ENCODE results near the gene KIF1B. TPM values are rescaled to one million over a fixed set of nuclear protein-coding genes. Genes with fewer than 3 reads are reported as not detected.
"Not testable (repeated sequence)": the region's sequence is repeated elsewhere in the genome, so short reads cannot be mapped to it uniquely, and the experiment has no call there.

The KIF1B gene
- total RNA-seq, 6 experiments from 2014 or later, result 21.7 to 29.4 (median 23.2) TPM

DNA sequence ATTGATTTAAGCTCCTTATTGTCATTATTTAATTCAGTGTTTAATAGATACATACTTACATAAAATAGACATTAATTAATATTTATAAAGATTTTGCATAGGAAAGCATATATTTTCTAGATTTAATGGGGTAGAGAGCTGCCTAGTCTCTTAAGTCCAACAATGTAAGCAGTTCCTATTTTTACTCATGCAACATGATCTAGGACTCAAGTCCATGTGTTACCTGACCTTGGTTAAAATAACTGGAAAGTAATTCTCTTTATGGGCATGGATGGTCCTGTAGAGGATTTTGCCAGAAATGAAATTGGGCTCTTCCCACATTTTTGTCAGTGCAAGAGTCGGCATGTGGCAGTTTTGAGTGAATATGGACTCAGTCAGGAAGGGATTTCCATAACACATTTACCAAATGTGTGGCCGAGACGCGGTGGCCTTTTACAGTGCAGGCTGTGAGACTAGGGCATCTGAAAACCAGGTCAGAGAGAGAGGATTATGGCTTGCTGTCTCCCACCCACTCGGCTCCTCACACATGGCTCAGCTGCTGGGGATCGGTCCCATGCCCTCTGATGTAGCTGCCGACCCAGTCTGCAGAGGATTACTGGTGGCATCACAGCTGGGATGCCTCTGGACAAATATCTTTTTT lies 6.2 kb upstream of the KIF1B start:
- Histone ChIP-seq H3K27ac (no peak overlapping the region), H3K4me3 (no peak overlapping the region), H3K9me3 (no peaks in the 10 kb centered on the region), H3K36me3 (no peaks in the 10 kb centered on the region), H3K27me3 (no peaks in the 10 kb centered on the region), H3K4me1 (no peaks in the 10 kb centered on the region)
- DNase-seq (peak in 1 of 3 donors; percentile 28), ATAC-seq (no peak)
- intact Hi-C loops (cut with DNase I), result loop anchor here (10.0 kb wide), 1 partner anchor 131 kb away; no protein-coding TSS in a partner anchor
- WGBS (ENCODE audit: insufficient coverage, low coverage, low lambda C conversion rate, missing lambda C conversion rate), result 60% methylated on average over 2 of the region's 7 CpGs
- TF ChIP-seq, protein P1, sequence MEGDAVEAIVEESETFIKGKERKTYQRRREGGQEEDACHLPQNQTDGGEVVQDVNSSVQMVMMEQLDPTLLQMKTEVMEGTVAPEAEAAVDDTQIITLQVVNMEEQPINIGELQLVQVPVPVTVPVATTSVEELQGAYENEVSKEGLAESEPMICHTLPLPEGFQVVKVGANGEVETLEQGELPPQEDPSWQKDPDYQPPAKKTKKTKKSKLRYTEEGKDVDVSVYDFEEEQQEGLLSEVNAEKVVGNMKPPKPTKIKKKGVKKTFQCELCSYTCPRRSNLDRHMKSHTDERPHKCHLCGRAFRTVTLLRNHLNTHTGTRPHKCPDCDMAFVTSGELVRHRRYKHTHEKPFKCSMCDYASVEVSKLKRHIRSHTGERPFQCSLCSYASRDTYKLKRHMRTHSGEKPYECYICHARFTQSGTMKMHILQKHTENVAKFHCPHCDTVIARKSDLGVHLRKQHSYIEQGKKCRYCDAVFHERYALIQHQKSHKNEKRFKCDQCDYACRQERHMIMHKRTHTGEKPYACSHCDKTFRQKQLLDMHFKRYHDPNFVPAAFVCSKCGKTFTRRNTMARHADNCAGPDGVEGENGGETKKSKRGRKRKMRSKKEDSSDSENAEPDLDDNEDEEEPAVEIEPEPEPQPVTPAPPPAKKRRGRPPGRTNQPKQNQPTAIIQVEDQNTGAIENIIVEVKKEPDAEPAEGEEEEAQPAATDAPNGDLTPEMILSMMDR (IDR thresholded peaks at IDR 0.05), result no peak
- no peak for TF ChIP-seq POLR2A (IDR thresholded peaks at IDR 0.05)

DNA sequence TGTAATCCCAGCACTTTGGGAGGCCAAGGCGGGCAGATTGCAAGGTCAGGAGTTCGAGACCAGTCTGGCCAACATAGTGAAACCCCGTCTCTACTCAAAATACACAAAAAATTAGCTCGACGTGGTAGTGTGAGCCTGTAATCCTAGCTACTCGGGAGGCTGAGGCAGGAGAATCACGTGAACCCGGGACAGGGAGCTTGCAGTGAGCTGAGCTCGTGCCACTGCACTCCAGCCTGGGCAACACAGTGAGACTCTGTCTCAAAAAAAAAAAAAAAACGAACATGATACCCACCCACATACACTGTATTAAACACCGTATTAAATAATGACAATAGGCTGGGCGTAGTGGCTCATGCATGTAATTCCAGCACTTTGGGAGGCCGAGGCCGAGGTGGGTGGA lies 5.2 kb upstream of the KIF1B start:
- intact Hi-C loops (cut with DNase I), result loop anchor here (10.0 kb wide), 1 partner anchor 130 kb away; no protein-coding TSS in a partner anchor
- H3K4me3 ChIP-seq, H3K36me3 ChIP-seq, ATAC-seq, H3K27ac ChIP-seq, H3K9me3 ChIP-seq, H3K4me1 ChIP-seq, H3K27me3 ChIP-seq: not testable (repeated sequence)
- peak in 1 of 3 donors; percentile 16 for DNase-seq
- WGBS (ENCODE audit: insufficient coverage, low coverage, low lambda C conversion rate, missing lambda C conversion rate), result 83% methylated on average over 10 of the region's 14 CpGs

- Histone ChIP-seq H3K4me1 (peaks cover 0 to 11% (median 4%) of the 10 kb centered on the region in 4 donors), H3K4me3 (no peak overlapping the region), H3K27me3 (no peaks in the 10 kb centered on the region), H3K27ac (no peak overlapping the region), H3K36me3 (no peaks in the 10 kb centered on the region), H3K9me3 (no peaks in the 10 kb centered on the region)
- TF ChIP-seq, protein P1 (IDR thresholded peaks at IDR 0.05), result no peak
- TF ChIP-seq POLR2A (IDR thresholded peaks at IDR 0.05), result no peak
- ATAC-seq, result no peak
- WGBS (ENCODE audit: insufficient coverage, low coverage, low lambda C conversion rate, missing lambda C conversion rate), result 94% methylated on average over 3 of the region's 3 CpGs
- intact Hi-C loops (cut with DNase I), result loop anchor here (10.0 kb wide), 1 partner anchor 127 kb away; no protein-coding TSS in a partner anchor
- no peak for DNase-seq
Measured at GRCh38 chr1:10207810-10208209, 2.6 kb upstream of the KIF1B start.

DNA sequence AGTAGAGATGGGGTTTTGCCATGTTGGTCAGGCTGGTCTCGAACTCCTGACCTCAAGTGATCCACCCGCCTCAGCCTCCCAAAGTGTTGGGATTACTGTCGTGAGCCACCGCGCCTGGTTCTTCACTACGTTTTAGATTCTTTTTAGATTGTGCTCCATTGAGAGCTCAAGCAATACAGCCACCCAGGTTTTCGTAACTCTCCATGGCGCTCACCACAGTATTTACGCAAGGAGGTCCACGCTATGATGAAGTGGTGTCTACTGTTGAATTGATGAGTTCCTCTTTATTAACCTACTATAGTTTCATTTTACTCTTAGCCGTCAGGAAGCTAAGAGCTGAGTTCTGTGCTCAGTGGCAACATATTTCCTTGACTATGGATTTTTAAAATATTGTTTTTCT lies 1.8 kb upstream of the KIF1B start:
- Histone ChIP-seq H3K27ac (no peak overlapping the region), H3K4me1 (peaks cover 0 to 18% (median 7%) of the 10 kb centered on the region in 4 donors), H3K27me3 (no peaks in the 10 kb centered on the region), H3K36me3 (no peaks in the 10 kb centered on the region), H3K4me3 (no peak overlapping the region), H3K9me3 (no peaks in the 10 kb centered on the region)
- DNase-seq (peak in 1 of 3 donors; percentile 46), ATAC-seq (no peak)
- TF ChIP-seq, protein P1 (IDR thresholded peaks at IDR 0.05), result no peak
- no peak for TF ChIP-seq POLR2A (IDR thresholded peaks at IDR 0.05)
- intact Hi-C loops (cut with DNase I), result loop anchor here (10.0 kb wide), 1 partner anchor 126 kb away; no protein-coding TSS in a partner anchor
- 75% methylated on average over 11 of the region's 11 CpGs for WGBS (ENCODE audit: insufficient coverage, low coverage, low lambda C conversion rate, missing lambda C conversion rate)

- WGBS (ENCODE audit: insufficient coverage, low coverage, low lambda C conversion rate, missing lambda C conversion rate), result 4% methylated on average over 8 of the region's 8 CpGs
- Histone ChIP-seq H3K36me3 (no peaks in the 10 kb centered on the region), H3K4me1 (peaks cover 0 to 18% (median 8%) of the 10 kb centered on the region in 4 donors), H3K27ac (peak overlapping the region; percentile 90 to 96 (median 95)), H3K4me3 (peak overlapping the region; percentile 63 to 89 (median 88)), H3K9me3 (no peaks in the 10 kb centered on the region), H3K27me3 (no peaks in the 10 kb centered on the region)
- intact Hi-C loops (cut with DNase I), result loop anchor here (10.0 kb wide), 1 partner anchor 125 kb away; no protein-coding TSS in a partner anchor
- no peak for TF ChIP-seq POLR2A (IDR thresholded peaks at IDR 0.05)
- TF ChIP-seq, protein P1 (IDR thresholded peaks at IDR 0.05), result no peak
- no peak for ATAC-seq
- no peak for DNase-seq
Measured at GRCh38 chr1:10209590-10209904, 823 bp upstream of the KIF1B start.

Data from right lobe of liver (tissue), 6 donors.